ENCODE measurements around the gene CLSTN2. TPM values are rescaled to one million over a fixed set of nuclear protein-coding genes. Genes with fewer than 3 reads are reported as not detected.

The CLSTN2 gene
- total RNA-seq, 1 experiment from 2014 or later: 0.68 TPM

DNA sequence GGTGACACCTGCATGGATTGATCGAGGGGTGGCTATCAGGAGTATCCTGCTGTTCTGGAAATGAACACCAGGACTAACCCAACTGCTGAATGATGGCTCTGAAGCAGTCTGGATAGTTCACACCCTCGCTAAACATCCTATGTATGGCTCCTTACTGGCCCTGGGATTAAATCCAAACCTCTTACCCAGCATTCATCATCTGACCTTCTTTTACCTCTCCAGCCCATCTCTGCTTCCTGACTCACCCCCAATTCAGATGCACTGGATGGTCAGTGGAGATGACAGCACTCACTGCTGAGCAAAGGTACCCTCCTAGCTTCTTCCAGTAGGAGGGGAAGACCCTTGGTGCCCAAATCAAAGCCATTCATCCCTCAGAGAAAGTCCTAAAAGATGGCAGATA, 507.6 kb downstream of the CLSTN2 start:
- H2BK5ac ChIP-seq (ENCODE audit: insufficient read length, low read length): no peak overlapping the region
- no peak overlapping the region for H3K4me2 ChIP-seq (ENCODE audit: insufficient read depth, insufficient read length, low read length)
- H3K23me2 ChIP-seq (ENCODE audit: insufficient read length, low read depth, low read length, poor library complexity, severe bottlenecking): no peaks in the 10 kb centered on the region
- no peak for TF ChIP-seq CTCF (conservative IDR thresholded peaks at IDR 0.05)
- DNase-seq: no peak
- H3K23ac ChIP-seq (ENCODE audit: insufficient read length, low read depth, low read length): no peak overlapping the region
- H3K4ac ChIP-seq (ENCODE audit: low read depth, low read length): no peak overlapping the region
- peaks cover 2 to 7% of the 10 kb centered on the region in 2 experiments; a peak in 3 of 4 replicates for H3K4me1 Mint-ChIP-seq
- H3K14ac ChIP-seq (ENCODE audit: insufficient read depth, low read length): no peak overlapping the region
- H3K36me3 Mint-ChIP-seq (ENCODE audit: insufficient read depth in 1 of 3, low read depth in 3 of 3): no peaks in the 10 kb centered on the region
- H4K20me1 ChIP-seq (ENCODE audit: control insufficient read depth, insufficient read depth, insufficient read length): no peaks in the 10 kb centered on the region
- H3K27me3 Mint-ChIP-seq (ENCODE audit: low read depth): peaks cover 4% of the 10 kb centered on the region; the same call in 1 of the 2 replicates
- H2BK15ac ChIP-seq (ENCODE audit: low read depth, low read length): no peak overlapping the region
- H4K91ac ChIP-seq (ENCODE audit: insufficient read length, low read depth, low read length): no peak overlapping the region
- H2AK5ac ChIP-seq (ENCODE audit: insufficient read length, low read length): no peak overlapping the region
- H3K56ac ChIP-seq (ENCODE audit: insufficient read length, low read depth, low read length): no peak overlapping the region
- H2AFZ ChIP-seq (ENCODE audit: low read length): no peak overlapping the region
- H3T11ph ChIP-seq (ENCODE audit: low read length): no peak overlapping the region
- no peak overlapping the region for H2BK12ac ChIP-seq (ENCODE audit: insufficient read length, low read depth, low read length)
- no CpG with 5 or more reads among the region's 2 CpGs for WGBS (ENCODE audit: extremely low coverage, insufficient read length, low lambda C conversion rate)
- H3K9ac ChIP-seq (ENCODE audit: extremely low read depth, insufficient read length, low read length): no peak overlapping the region
- no peaks in the 10 kb centered on the region for H3K9me3 Mint-ChIP-seq
- H3K9me3 ChIP-seq (ENCODE audit: control insufficient read depth, low read depth, low read length): no peaks in the 10 kb centered on the region
- H2BK120ac ChIP-seq (ENCODE audit: low read depth, low read length, poor library complexity, severe bottlenecking): no peak overlapping the region
- no peak overlapping the region for H4K8ac ChIP-seq (replicated peaks; ENCODE audit: insufficient read length, low read depth, low read length)
- H3K79me1 ChIP-seq (ENCODE audit: insufficient read depth, low read depth, low read length, poor library complexity, severe bottlenecking): no peaks in the 10 kb centered on the region
- no peak overlapping the region for H2BK20ac ChIP-seq (ENCODE audit: low read depth, low read length, poor library complexity, severe bottlenecking)
- H3K27ac Mint-ChIP-seq: no peak overlapping the region
- H4K5ac ChIP-seq (ENCODE audit: insufficient read length, low read depth, low read length): no peak overlapping the region
- H3K4me3 Mint-ChIP-seq: no peak overlapping the region
- H3K27ac ChIP-seq (ENCODE audit: insufficient read length, low read depth, low read length): no peak overlapping the region
- no peaks in the 10 kb centered on the region for H3K79me2 ChIP-seq (ENCODE audit: insufficient read depth, low read length)
- H3K27me3 ChIP-seq (ENCODE audit: insufficient read depth, low read length): no peaks in the 10 kb centered on the region
- H3K18ac ChIP-seq (ENCODE audit: insufficient read length, low read depth, low read length): no peak overlapping the region
- H3K4me1 ChIP-seq (ENCODE audit: insufficient read depth, low read length): no peaks in the 10 kb centered on the region

All from H9 (cell line).